HS-5 (cell line): ENCODE results near the gene CADM1.

ENCODE experiments used
- DNase-seq: peaks from one replicate; pipeline ENCODE4 v3.0.0-alpha.2; 2012; ENCODE audit warnings: low read depth

The CADM1 gene

GRCh38 chr11:115398333-115399080, 105.7 kb downstream of the CADM1 start:
- no peak for DNase-seq

GRCh38 chr11:115396533-115396932, 107.7 kb downstream of the CADM1 start:
- DNase-seq = no peak

GRCh38 chr11:115393950-115394349, 110.3 kb downstream of the CADM1 start:
- no peak for DNase-seq

- DNase-seq = no peak
Measured at GRCh38 chr11:115391598-115391997, 112.6 kb downstream of the CADM1 start.

GRCh38 chr11:115391160-115391559, 113.1 kb downstream of the CADM1 start:
- no peak for DNase-seq

- DNase-seq = no peak
Measured at GRCh38 chr11:115390441-115390840, 113.8 kb downstream of the CADM1 start.

GRCh38 chr11:115389790-115390189, 114.4 kb downstream of the CADM1 start:
- no peak for DNase-seq

GRCh38 chr11:115385226-115385625, 119.0 kb downstream of the CADM1 start:
- no peak for DNase-seq

GRCh38 chr11:115384236-115384635, 120.0 kb downstream of the CADM1 start:
- DNase-seq = no peak

- DNase-seq = no peak
Measured at GRCh38 chr11:115383431-115383830, 120.8 kb downstream of the CADM1 start.

- DNase-seq = no peak
Measured at GRCh38 chr11:115379528-115379927, 124.7 kb downstream of the CADM1 start.

GRCh38 chr11:115378557-115378956, 125.7 kb downstream of the CADM1 start:
- no peak for DNase-seq

- DNase-seq = no peak
Measured at GRCh38 chr11:115377882-115378296, 126.3 kb downstream of the CADM1 start.

GRCh38 chr11:115368616-115369015, 135.6 kb downstream of the CADM1 start:
- DNase-seq = no peak

- DNase-seq = no peak
Measured at GRCh38 chr11:115366826-115367225, 137.4 kb downstream of the CADM1 start.

- DNase-seq = no peak
Measured at GRCh38 chr11:115365907-115366306, 138.3 kb downstream of the CADM1 start.

GRCh38 chr11:115364896-115365295, 139.3 kb downstream of the CADM1 start:
- no peak for DNase-seq

GRCh38 chr11:115363921-115364320, 140.3 kb downstream of the CADM1 start:
- no peak for DNase-seq

- no peak for DNase-seq
Measured at GRCh38 chr11:115363426-115363825, 140.8 kb downstream of the CADM1 start.

GRCh38 chr11:115362997-115363396, 141.2 kb downstream of the CADM1 start:
- no peak for DNase-seq

- DNase-seq = no peak
Measured at GRCh38 chr11:115361025-115361424, 143.2 kb downstream of the CADM1 start.

- no peak for DNase-seq
Measured at GRCh38 chr11:115360186-115360824, 143.9 kb downstream of the CADM1 start.

GRCh38 chr11:115357066-115357465, 147.1 kb downstream of the CADM1 start:
- DNase-seq = no peak
